Activated T-cell treated with anti-CD3 and anti-CD28 coated beads, Interleukin-2, amount 50 U/mL, for 1 hour (primary cell): ENCODE data around the gene ACYP2.
"Not testable (repeated sequence)": the region's sequence is repeated elsewhere in the genome, so short reads cannot be mapped to it uniquely, and the experiment has no call there.

ENCODE experiments used
- DNase-seq: peaks from one replicate; pipeline ENCODE4 v3.0.0-alpha.2; 2020

ACYP2 gene

GRCh38 chr2:54233832-54234649 lies 118.6 kb downstream of the ACYP2 start:
- DNase-seq: no peak

GRCh38 chr2:54237428-54237827 lies 122.0 kb downstream of the ACYP2 start:
- DNase-seq: no peak

- no peak for DNase-seq
These were observed 124.0 kb downstream of the ACYP2 start for GRCh38 chr2:54239427-54239826.

DNA sequence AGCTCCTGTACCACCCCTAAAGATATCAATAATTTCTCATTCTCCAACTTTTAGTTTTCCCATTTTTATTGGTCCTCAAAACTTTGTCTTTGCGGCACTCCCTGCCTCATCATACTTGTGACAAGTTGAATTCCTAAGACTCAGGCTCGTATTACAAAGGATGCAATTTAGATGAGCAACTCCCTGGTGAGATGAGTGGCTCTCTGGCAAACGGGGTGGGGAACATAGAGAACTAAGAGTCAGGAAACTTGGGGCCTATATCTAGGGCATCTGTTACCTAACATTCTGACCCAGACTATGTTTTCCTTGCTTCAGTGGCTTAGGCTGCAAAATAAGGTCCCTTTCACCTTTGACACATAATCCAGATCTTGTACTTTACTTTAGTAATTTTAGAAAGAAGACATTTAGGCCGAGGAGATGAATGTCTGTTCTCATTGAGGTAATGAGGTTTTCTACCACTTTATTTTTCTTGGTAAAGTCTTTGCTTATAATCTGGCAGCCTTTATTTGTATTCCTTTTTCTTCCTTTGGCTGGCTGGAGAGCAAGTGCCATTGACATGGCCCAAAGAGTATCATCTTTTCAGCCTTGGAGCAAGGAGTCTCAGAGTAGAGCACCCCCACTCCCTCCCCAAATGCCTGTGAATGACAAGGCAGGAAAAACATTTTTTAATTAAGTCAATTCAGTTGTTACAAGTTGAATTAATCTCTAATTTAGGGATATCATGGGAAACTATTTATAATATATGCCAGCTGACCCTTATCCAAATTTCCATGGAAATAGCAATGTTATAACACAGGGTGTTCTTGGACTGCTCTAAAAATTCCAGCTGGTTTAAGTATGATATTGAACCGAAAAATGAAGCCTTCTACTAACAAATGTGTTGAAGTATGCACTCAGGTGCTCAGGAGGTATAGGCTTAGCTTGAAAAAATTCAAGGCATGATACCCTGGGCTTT lies 125.4 kb downstream of the ACYP2 start:
- DNase-seq: no peak

DNA sequence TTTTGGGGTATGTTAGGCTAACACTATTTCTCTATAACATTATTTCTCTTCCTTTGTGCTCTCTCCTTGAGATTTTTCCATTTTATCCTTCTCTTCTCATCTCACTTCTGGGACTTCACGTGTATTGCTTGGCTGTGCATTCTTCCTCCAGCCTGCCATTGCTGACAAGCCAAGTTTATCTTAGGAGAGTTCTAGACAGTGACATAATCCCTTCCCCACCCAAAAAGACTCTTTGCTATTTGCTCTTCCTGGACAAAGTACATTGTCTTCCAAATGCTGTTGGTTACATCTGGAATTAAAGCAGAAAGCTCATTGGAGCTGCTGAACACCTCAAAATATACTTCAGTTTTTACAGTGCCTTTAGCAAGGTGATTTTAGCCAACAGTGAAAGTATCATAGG lies 131.7 kb downstream of the ACYP2 start:
- no peak for DNase-seq

DNA sequence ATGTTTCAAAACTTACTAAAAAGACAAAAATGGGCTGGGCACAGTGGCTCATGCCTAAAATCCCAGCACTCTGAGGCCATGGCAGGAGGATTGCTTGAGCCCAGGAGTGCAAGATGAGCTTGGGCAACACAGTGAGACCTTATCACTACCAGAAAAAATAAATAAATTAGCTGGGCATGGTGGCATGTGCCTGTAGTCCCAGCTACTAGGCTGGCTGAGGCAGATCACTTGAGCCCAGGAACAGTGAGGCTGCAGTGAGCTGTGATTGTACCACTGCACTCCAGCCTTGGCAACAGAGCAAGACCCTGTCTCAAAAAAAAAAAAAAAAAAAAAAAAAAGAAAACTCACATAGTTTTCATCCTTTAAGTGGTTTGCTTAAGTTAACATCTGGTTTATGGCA lies 134.2 kb downstream of the ACYP2 start:
- DNase-seq: no peak

DNA sequence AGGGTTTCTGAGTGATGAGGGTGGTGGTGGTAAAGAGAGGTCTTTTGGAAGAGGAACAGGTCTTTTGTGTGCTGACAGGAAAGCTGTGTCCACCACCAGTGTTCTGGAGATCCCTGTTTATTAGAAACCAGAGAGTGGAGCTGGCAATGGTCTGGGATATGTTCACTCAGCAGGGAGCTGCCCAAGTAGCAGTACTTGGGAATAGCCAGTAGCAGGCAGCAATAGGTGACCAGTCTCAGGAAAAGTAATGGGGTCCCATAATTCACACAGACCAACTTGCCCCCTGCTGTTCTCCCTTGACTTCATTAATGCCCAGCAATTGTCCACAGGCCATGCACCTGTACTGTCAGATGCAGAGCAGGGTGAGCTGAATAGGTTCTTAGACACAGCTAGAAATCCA lies 138.8 kb downstream of the ACYP2 start:
- no peak for DNase-seq

DNA sequence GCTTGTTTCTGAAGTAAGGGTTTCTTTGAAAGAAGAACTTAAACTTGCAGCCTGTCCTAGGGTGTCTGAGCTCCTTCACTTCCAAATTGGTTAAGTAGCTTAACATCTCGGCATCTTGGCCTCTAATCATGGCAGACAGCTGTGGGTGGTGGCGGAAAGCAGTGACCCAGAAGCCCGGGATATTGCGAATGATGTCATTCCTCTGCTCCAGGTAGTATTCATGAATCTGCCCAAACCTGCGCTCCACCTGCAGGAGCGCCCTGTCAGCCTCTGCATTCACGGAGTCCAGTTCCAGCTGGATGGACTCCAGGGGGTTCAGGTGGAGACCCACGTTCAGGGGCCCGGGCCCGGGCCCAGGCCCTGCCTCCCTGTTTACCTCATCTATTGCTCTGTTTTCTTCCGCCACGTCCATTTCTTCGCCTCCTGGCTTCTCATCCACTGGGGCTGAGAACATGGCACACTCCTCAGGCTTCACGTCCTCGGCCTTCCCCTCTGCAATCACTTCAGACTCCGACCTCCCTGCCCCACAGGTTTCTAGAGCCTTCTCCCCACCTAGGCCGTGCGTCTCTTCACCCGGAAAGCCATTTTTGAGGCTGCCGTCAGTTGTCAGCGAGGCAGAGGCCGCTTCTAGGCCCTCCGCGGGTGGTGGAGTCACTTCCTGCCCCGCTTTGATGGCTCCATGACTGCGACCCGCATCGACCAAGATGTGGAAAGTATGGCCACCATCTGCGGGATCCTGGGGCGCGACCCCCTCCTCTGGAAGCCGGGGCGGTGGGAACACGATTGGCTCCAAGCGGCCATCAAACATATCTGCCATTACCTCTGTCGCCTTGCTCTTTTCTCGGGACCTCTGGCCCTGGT lies 140.0 kb downstream of the ACYP2 start:
- DNase-seq: no peak

DNA sequence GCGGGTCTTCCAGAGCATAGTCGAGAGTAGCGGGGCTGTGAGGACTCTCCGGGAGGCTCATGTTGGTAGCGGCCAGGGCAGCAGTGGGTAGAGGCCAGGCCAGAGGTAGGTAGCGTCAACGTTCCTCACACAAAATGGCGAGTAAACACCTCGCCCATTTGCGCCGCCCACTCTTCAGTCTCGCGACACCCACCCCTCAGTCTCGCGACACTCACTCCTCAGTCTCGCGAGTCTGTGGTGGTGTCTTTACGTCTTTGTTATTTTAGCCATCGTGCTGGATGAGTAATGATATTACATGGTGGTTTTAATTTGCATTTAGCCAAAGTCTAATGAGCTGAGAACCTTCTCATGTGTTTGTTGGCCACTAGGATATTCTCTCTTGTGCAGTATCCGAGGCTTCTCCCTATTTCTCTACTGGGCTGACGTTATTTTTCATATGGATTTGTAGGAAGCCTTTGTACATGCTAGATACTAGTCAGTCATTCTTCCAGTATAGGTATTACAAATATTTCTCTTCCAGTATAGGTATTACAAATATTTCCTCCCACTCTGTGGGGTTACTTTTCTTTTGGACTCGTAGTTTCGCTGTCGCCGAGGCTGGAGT lies 140.8 kb downstream of the ACYP2 start, which contains the start of gene TSPYL6:
Gene TSPYL6, minus strand, starts transcription at position 139 of the 604 bp plus-strand sequence. Its CDS starts 78 bp downstream, at position 61.
- no peak for DNase-seq

- no peak for DNase-seq
These were observed 142.8 kb downstream of the ACYP2 start for GRCh38 chr2:54258166-54258565.

- DNase-seq: no peak
These were observed 144.2 kb downstream of the ACYP2 start for GRCh38 chr2:54259413-54260240.

DNA sequence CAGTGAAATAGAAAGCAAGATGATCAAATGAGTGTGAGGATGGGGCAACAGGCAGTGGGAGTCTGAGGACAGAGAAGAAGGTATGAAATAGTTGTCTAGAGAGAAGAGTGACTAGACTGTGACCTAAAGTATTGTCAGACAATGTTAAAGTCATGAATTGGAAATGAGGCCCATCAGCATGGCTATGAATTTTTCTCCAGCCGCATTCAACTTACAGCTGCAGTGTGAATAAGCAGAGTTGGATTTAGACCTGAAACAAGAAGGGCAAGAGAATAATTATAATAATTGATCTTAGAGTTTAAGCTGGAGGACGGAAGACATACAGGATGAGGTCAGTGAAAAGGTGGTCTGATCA lies 144.8 kb downstream of the ACYP2 start:
- no peak for DNase-seq

DNA sequence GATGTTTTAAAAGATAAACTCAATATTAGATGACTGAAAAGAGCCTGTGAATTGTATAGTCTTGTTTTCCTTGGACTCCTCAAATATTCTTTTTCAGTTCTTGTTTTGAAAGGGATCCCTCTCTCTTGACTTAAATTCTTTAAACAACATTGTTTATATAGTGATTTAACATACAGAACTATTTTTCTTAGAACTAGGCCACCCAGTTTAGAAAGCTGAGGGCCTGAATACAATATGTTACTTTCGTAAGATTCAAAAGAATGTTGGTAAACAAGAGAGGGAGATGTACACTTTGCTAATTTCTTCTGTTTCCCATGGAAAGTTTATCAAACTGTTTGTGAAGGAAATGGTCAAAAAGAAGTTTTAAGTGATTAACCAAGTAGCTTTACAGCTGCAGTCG lies 146.1 kb downstream of the ACYP2 start:
- DNase-seq: no peak

GRCh38 chr2:54262015-54262765 lies 146.8 kb downstream of the ACYP2 start:
- no peak for DNase-seq

DNA sequence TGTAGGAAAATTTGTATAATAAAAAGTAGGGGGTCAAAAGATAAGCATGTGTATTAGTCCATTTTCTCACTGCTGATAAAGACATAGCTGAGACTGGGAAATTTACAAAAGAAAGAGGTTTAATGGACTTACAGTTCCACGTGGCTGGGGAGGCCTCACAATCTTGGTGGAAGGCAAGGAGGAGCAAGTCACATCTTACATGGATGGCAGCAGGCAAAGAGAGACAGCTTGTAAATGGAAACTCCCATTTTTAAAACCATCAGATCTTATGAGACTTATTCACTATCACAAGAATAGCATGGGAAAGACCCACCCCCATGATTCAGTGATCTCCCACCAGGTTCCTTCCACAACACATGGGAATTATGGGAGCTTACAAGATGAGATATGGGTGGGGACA lies 149.7 kb downstream of the ACYP2 start:
- not testable (repeated sequence) for DNase-seq

GRCh38 chr2:54267577-54267976 lies 152.2 kb downstream of the ACYP2 start:
- DNase-seq: no peak

DNA sequence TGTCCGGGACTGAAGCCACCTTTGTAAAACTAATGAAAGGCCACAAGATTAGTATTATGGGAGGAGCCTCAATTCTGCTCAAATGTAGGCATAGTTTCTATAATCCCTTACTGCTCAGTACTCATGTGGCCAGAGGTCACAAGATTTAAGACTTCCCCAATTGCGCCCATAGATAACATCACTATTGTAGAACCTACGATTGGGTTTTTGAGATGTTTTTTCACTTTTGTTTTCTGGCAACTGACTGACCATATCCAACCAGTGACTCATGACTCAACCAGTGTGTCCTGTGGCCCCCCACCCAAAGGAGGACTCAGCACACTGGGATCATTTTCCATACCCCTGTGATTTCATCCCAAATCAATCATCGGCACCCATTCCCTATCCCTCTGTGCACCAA lies 155.8 kb downstream of the ACYP2 start:
- no peak for DNase-seq

GRCh38 chr2:54271843-54272627 lies 156.6 kb downstream of the ACYP2 start:
- no peak for DNase-seq

DNA sequence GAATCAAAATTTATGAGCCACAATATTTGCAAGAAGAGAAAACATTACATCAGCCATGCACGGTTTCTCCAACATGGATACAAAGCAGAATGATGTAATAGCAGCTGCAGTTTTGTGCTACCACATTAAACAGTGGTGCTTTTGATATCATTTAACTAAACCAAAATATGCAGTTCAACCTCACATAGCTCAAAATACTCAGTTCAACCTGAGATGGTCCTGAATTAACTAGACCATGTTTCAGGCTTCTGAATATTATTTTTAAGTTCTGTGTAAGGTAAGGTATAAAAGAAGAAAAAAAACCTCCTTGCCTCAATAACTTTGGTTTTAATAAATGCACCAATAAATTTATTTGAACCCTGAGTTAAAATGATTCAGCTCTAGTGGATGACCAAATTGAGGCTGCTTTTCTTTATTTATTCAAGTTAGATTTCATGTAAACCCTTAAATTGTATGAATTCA lies 159.4 kb downstream of the ACYP2 start:
- no peak for DNase-seq

GRCh38 chr2:54275541-54275940 lies 160.1 kb downstream of the ACYP2 start:
- no peak for DNase-seq
